ENCODE measurements around the gene APC. TPM values are rescaled to one million over a fixed set of nuclear protein-coding genes. Genes with fewer than 3 reads are reported as not detected.

APC gene
- total and polyA plus RNA-seq, 10 of the 15 experiments (the other 5 are each of a cell fraction or from before 2014, with no cell fraction given), result 3.2 to 23.3 (median 13.8) TPM

GRCh38 chr5:112692472-112692871 lies 45.2 kb upstream of the APC start:
- Histone ChIP-seq H3K9me3 (replicated peaks; ENCODE audit: control insufficient read depth, insufficient read depth, low read length) (no peaks in the 10 kb centered on the region; the same call in 2 of the 3 replicates), H3K27ac (ENCODE audit: control insufficient read depth, insufficient read depth) (no peak overlapping the region), H3K4me2 (ENCODE audit: control insufficient read depth, insufficient read depth) (no peak overlapping the region), H2AFZ (ENCODE audit: control insufficient read depth, low read depth, low read length) (no peak overlapping the region), H3K4me3 (no peak overlapping the region), H3K4me1 (ENCODE audit: control insufficient read depth, insufficient read depth, low read length) (peaks cover 9% of the 10 kb centered on the region), H3K27me3 (replicated peaks in 1 of 2; ENCODE audit: control insufficient read depth in 2 of 2, insufficient read depth in 2 of 2, low read length in 1 of 2) (no peaks in the 10 kb centered on the region; a peak in 1 of 4 replicates), H3K9ac (ENCODE audit: control insufficient read depth, insufficient read depth, low read length) (no peak overlapping the region), H3K79me2 (ENCODE audit: control insufficient read depth, insufficient read depth, low read length) (no peaks in the 10 kb centered on the region), H3K36me3 (ENCODE audit: control insufficient read depth in 2 of 2, insufficient read depth in 2 of 2, low read length in 1 of 2) (no peaks in the 10 kb centered on the region), H4K20me1 (ENCODE audit: control insufficient read depth, insufficient read depth) (no peaks in the 10 kb centered on the region)
- no TSS peak for BruUV-seq (replicated peaks)
- in situ Hi-C loops (cut with MboI) (no loop called here), intact Hi-C loops (cut with micrococcal nuclease; ENCODE audit: unreplicated experiment) (loop anchor here (5.0 to 10.0 kb wide), 2 partner anchors 155 to 222 kb away; no protein-coding TSS in a partner anchor)
- ChIA-PET SMC1A (ENCODE audit: uncharacterized antibody, unreplicated experiment) (interaction anchor here (0.6 to 5.1 kb wide), 21 partner anchors 8 to 283 kb away, joined by 3 to 43 read pairs (median 4); no protein-coding TSS in a partner anchor), POLR2A (interaction anchor here (0.6 to 1.6 kb wide), 3 partner anchors 15 to 40 kb away, joined by 3 to 5 read pairs (median 4); no protein-coding TSS in a partner anchor), CTCF (interaction anchor here (0.7 to 12.6 kb wide), 20 partner anchors 8 to 304 kb away, joined by 3 to 125 read pairs (median 4); no protein-coding TSS in a partner anchor), RAD21 (ENCODE audit: unreplicated experiment) (interaction anchor here (0.5 to 6.1 kb wide), 12 partner anchors 8 to 269 kb away, joined by 3 to 57 read pairs (median 3); partner anchors contain the start of gene REEP5)
- DNase-seq (ENCODE audit: low read depth, low spot score) (peak; percentile 21), ATAC-seq (peak; percentile 61), FAIRE-seq (no peak)
- TF ChIP-seq REST (IDR thresholded peaks at IDR 0.05; ENCODE audit: low read depth, low read length) (no peak), NR2C2 (IDR thresholded peaks at IDR 0.05; ENCODE audit: borderline replicate concordance, control insufficient read depth, insufficient read length, low read depth) (no peak), RELB (IDR thresholded peaks at IDR 0.05; ENCODE audit: low read depth) (no peak), CBX3 (IDR thresholded peaks at IDR 0.05; ENCODE audit: borderline replicate concordance, low read depth) (no peak), SMAD1 (IDR thresholded peaks at IDR 0.05; ENCODE audit: low read depth, partially characterized antibody) (no peak)
- WGBS (ENCODE audit: insufficient coverage, insufficient replicate concordance, low lambda C conversion rate, missing lambda C conversion rate), result 43% methylated on average over 1 of the region's 1 CpG

All from GM12878 (cell line).